Limb (tissue), 2 donors: ENCODE measurements around the gene RBM23.
"Not testable (repeated sequence)": the region's sequence is repeated elsewhere in the genome, so short reads cannot be mapped to it uniquely, and the experiment has no call there.

Source experiments
- DNase-seq, 2 donors: peaks; one replicate each; pipeline ENCODE4 v3.0.0-alpha.2; 2016; ENCODE audit errors: extremely low spot score in 2 of 2

Gene RBM23

GRCh38 chr14:22918804-22919600, at the start of gene RBM23:
RBM23 (minus strand) TSS chr14:22919149.
- peak; percentile 99 to 100 for DNase-seq

- no peak for DNase-seq
Measured at GRCh38 chr14:22966783-22967269, 47.9 kb upstream of the RBM23 start.

DNA sequence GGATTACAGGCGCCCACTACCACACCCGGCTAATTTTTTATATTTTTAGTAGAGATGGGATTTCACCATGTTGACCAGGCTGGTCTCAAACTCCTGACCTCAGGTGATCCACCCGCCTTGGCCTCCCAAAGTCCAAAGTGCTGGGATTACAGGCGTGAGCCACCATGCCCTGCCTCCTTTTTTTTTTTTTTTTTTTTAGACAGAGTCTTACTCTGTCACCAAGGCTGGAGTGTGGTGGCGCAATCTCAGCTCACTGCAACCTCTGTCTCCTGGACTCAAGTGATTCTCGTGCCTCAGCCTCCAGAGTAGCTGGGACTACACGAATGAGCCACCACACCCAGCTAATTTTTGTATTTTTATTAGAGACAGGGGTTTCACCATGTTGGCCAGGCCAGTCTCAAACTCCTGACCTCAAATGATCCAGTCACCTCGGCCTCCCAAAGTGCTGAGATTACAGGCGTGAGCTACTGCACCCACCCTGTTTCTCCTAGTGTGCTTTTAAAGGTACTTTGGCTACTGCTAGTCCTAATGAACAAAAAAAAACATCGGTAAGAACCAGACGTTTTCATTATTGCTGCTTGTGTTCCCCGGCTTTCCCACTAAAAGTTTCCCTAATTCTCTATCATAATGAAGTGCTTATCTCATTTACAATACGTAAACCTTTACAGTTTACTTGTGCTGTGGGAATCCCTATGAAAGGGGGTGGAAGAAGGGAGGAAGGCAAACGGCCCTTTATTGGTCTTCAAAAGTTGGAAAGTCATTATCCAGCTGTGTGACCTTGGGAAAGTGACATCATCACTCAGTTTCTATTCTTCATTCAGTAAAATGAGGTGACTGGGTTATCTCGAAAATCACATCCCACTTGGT, 47.2 kb upstream of the RBM23 start:
- DNase-seq = not testable (repeated sequence)

- DNase-seq = no peak
Measured at GRCh38 chr14:22962061-22962676, 43.2 kb upstream of the RBM23 start.

- DNase-seq = no peak
Measured at GRCh38 chr14:22955702-22956569, 37.0 kb upstream of the RBM23 start.

DNA sequence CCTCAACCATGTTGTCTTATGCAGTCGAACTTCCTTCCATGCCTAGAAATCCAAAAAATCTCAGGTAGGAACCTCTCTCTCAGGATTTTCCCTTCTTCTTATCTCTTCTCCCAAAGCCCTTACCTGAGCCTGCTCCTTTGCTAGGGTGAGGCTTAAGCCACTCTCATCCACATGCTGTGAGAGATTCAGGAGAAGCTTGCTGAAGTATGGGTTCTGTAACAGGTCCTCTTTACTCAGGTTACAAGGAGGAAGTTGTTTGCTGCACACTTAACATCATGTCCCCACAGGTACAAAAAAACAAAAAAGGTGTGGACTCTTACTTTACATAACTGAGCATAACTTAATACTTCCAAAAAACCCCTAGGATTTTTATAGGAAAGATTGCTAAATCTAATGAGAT, 33.5 kb upstream of the RBM23 start:
- DNase-seq = no peak

GRCh38 chr14:22951795-22952194, 32.8 kb upstream of the RBM23 start:
- not testable (repeated sequence) for DNase-seq

DNA sequence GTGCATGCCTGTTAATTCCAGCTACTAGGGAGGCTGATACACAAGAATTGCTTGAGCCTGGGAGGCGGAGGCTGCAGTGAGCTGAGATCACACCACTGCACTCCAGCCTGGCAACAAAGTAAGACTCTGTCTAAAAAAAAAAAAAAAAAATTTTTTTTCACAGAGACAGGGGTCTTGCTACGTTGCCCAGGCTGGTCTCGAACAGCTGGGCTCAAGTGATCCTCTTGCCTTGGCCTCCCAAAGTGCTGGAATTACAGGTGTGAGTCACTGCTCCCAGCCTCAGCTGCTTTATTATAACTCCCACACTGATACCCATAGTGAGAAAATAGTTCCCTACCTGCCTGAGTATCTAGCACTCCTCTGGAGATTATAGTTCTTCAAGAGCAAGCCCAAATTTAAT, 26.7 kb upstream of the RBM23 start:
- DNase-seq = no peak

GRCh38 chr14:22939684-22940083, 20.7 kb upstream of the RBM23 start:
- DNase-seq = no peak

DNA sequence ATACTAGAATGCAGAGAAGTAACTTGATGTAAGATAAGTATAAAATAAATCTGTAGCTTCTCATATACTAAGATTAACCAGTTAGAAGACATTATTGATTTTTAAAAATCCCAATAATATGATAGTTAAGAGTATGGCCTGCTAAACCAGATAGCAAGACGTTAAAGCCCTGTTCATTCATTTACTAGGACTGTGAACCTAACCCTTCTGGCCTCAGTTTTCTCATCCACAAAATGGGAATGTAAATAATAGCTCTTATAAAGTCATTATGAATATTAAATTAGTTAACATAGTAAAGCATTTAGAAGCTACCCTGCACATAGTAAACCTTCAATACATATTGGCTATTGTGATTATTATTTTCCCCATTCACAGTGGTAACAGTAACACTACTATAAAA, 16.2 kb upstream of the RBM23 start:
- no peak for DNase-seq

GRCh38 chr14:22932146-22932545, 13.2 kb upstream of the RBM23 start:
- DNase-seq = no peak

GRCh38 chr14:22929961-22930364, 11.0 kb upstream of the RBM23 start:
- no peak for DNase-seq

DNA sequence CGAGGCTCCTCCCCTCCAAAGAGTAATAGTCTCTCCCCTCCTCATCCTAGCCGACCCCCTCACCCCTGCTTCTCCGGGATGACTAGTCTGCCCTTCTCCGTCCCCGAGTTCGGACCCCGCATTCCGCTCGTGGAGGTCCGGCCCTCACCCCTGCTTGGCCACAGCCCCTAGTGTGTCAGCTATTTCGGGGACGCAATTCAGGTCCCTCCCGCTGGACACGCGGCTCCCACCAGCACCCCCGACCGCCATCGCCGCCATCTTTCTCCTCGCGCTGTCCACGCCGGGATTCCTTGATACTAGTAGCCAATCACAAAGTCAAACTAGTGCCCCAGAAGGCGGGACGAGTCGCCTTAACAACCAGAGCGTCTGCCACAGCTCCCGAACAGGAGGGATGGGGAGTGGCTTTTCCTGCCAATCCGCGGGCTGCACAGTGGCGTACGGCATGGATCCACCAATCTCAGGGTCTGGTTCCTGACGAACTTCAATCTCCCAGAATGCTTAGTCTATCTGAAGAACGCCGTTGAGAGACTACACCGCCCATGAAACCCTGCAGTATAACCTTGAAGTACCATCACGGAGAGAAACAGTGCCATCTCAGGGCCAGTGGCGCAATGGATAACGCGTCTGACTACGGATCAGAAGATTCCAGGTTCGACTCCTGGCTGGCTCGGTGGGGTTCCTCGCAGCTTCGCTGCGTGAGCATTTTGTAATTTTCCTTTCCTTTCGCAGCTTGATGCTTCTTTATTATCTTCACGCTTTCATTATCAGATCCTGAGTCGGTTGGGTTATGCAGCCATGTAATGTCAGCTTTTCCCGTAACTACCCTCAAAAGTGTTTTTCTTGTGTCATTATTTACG, 10.4 kb upstream of the RBM23 start, which contains the start of gene PRMT5:
PRMT5 (minus strand) TSS at position 273 of the 857 bp plus-strand sequence; CDS start at position 258, 15 bp downstream.
- DNase-seq = peak; percentile 99 to 100

DNA sequence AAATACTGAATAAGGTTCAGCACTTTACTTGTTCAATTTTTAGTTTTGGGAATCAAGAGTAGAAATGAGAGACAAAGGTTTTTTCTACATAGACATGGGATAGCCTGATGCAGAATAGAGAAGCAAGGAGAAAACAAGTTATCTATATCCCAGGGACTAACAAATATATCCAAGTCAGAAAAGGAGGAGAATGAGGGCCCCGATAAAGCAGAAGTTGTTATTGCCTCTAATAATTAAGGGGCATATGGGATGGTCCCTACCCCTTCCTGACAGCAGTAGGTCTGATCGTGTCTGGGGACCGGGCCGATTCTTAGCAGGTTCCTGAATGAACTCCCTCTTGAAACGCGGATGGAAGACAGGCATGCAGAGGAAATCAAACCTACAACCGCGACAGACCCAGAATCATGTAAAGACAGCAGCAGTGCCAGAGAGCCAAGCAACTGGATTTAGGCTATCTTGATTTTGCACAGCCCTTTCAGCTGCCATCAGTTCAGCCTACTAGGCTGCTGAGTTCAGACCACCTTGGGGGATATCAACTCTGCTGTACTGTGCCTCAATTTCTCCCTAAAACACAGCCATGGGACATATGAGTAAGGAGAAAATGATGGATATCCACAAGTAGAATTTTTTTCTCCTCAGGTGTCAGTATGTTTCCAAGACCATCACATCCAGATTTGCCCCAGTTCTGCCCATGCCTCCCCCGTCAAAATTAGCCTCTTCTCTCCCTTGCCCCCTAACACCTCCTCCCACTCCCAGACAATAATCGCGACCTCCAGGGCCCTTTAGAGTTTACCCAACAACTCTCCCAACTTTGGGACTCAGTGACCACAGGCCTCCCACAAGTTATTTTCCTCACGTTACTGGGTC, 9.5 kb upstream of the RBM23 start:
- DNase-seq = no peak

DNA sequence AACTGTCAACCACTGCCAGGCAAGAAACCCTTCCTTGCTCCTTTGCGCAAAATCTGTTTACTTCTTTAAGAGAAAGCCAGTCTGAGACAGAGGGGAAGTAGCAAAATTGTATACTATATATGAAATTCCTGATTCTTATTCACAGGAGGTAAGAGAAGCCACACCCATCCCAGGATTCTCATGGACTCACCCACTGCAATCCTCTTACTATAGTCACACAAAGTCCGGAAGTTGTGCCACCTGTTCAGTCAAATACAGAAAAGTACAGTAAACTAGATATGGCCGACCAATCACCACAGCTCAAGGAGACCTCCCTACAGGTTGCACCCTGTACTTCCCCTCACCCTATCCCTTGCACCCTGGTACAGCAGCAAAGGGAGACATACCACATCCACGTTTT, 7.4 kb upstream of the RBM23 start:
- DNase-seq = no peak

- no peak for DNase-seq
Measured at GRCh38 chr14:22925513-22925912, 6.6 kb upstream of the RBM23 start.

DNA sequence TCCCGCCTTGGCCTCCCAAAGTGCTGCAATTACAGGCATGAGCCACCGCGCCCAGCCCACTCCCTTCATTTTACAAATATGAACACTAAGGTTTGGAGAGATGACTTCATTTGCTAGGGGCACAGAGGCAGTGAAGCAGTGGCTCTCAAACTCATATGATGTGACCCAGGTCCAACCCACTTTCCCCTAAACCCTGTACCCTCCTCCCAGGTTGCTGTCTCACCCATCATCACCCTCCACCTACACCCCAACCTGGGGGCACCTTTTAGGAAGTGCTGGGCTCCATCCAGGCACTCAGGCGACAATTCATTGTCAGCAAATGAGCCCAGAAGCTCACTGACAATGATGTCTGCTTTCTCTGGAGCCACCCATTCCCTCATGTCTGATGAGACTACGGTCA, 4.8 kb upstream of the RBM23 start:
- DNase-seq = no peak

DNA sequence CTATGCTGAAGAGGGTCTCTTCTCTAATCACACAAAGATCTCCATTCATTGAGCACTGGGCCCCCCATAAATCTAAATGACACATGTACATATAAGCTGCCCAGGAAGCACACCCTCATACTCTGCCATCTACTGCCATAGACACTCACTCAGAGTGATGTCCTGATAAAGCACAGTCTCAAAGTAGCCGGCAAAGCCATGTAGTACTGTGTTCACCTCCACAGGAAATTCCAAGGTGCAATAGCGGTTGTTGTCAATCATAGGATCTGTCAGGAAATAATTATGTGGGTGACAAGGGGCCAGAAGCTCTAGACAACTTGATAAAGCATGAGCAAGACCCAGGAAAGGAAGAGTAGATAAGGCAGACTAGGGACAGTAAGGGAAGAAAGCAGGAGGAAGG, 3.3 kb upstream of the RBM23 start:
- DNase-seq = no peak

DNA sequence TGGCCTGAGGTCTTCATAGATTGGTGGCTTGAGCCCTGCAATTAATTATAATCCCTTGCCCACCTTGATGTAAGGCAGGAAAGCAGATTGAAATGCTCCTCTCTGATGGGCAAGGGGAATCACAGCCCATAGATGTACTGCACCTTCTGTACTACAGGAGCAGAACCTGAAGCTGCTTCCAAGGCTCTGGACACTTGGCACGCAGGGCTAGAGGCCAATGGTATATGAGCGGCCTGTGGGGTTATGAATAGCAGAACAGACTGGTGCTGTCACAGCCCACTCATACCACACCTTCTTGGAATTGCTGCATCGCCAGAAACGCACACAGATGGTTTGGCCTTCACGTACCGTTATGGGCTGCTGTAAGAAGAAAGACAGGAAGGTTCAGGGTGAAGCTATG, 1.7 kb upstream of the RBM23 start:
- DNase-seq = no peak
